Adrenal gland (tissue), 12 donors: ENCODE results near the gene HELZ2. TPM values are rescaled to one million over a fixed set of nuclear protein-coding genes. Genes with fewer than 3 reads are reported as not detected.

Source experiments
- DNase-seq, 7 donors: peaks; one replicate each; pipeline ENCODE4 v3.0.0-alpha.2; 2019 to 2020
- H3K27ac ChIP-seq, 5 donors: fragments of 200-600 bp; sonication (generic) in 4 of 5; 1 replicate in 3 of 5; 2 replicates in 2 of 5; pipeline versions ENCODE4 v1.5.1 to v1.8.0; 2016 to 2020; ENCODE audit warnings: mild to moderate bottlenecking in 1 of 5
- H3K27me3 ChIP-seq: fragments of 200-600 bp; 2 replicates; pipeline ENCODE4 v1.8.0; 2021
- H3K36me3 ChIP-seq, 2 donors: fragments of 200-600 bp; replicated peaks in 1 of 2; 1 replicate in 1 of 2; 2 replicates in 1 of 2; pipeline versions ENCODE4 v1.5.1 to v1.8.0; 2018 to 2022
- H3K4me1 ChIP-seq, 2 donors: fragments of 200-600 bp; replicated peaks in 1 of 2; 1 replicate in 1 of 2; 2 replicates in 1 of 2; pipeline versions ENCODE4 v1.5.1 to v1.8.0; 2018 to 2021
- H3K4me3 ChIP-seq, 4 donors: fragments of 200-600 bp; sonication (generic) in 3 of 4; one replicate each; pipeline ENCODE4 v1.5.1; 2016 to 2018
- H3K9me3 ChIP-seq, 3 donors: fragments of 200-600 bp; sonication (generic) in 1 of 3; replicated peaks in 1 of 3; 1 replicate in 2 of 3; 2 replicates in 1 of 3; pipeline versions ENCODE4 v1.5.1 to v1.8.0; 2016 to 2021
- POLR2A ChIP-seq, 2 donors: fragments of 450-650 bp; IDR thresholded peaks; one replicate each; pipeline ENCODE4 v1.6.1; 2017; ENCODE audit warnings: antibody characterized with exemption in 2 of 2, mild to moderate bottlenecking in 2 of 2, moderate library complexity in 1 of 2
- WGBS, 4 donors: extraction: QIAGEN DNeasy Blood & Tissue Kit in 2 of 4; methylation state at CpG; one replicate each; pipeline versions ENCODE4 v1.1.5 to v1.1.7; 2013 to 2017; 5-methylcytosine and 5-hydroxymethylcytosine counted together
- intact Hi-C, 2 donors: fragments of 100-400 bp; cut with DNase I; formaldehyde crosslinking; loops; one replicate each; pipeline versions ENCODE4 v1.14.1 to v1.15.0; 2022 to 2023
- polyA plus RNA-seq, 3 donors: library from polyadenylated mRNA; stranded (reverse); fragments of 200-250 nt in 2 of 3; fragments of 350-450 nt in 1 of 3; fragmentation: Illumina TruSeq in 1 of 3; extraction: RNeasy Lipid Tissue Mini Kit (QIAGEN cat#74804) in 1 of 3; gene quantifications; one replicate each; pipeline ENCODE4 v1.2.3, GENCODE V29; 2013 to 2014
- total RNA-seq, 9 donors: library from RNA; depleted of rRNA in 4 of 9; stranded (reverse); fragments of >200 nt in 4 of 9; fragments of 120-200 nt in 1 of 9; fragmentation: NEBNext Ultra II Directional in 1 of 9; extraction: Animal tissue kit (Norgen Biotek cat#: 25700) in 1 of 9; gene quantifications; one replicate each; pipeline versions ENCODE4 v1.1.0 to v1.2.4, GENCODE V29; 2013 to 2023
- TF ChIP-seq, protein P1 (sequence below), 6 experiments: fragments of 450-650 bp in 4 of 6; fragments of 200-600 bp in 2 of 6; sonication (generic) in 1 of 6; IDR thresholded peaks; 1 replicate in 5 of 6; 2 replicates in 1 of 6; pipeline versions ENCODE4 v1.5.1 to v1.8.0; 2016 to 2021; ENCODE audit warnings: antibody characterized with exemption in 6 of 6, mild to moderate bottlenecking in 2 of 6, moderate library complexity in 1 of 6
- donor health status: healthy with polysubstance abuse.
- donor health status: Bipolar disorder and iron deficiency.
- donor health status: DM: yes; HTN: yes; CAD: no.
- donor health status: DM: no; HTN: no; CAD: no.
- donor health status: DM: no; HTN: no; CAD: no.
- donor health status: DM: yes; HTN: yes; CAD: no.

HELZ2 gene
- total and polyA plus RNA-seq, 12 donors, result 3.7 to 54.4 (median 24.3) TPM

DNA sequence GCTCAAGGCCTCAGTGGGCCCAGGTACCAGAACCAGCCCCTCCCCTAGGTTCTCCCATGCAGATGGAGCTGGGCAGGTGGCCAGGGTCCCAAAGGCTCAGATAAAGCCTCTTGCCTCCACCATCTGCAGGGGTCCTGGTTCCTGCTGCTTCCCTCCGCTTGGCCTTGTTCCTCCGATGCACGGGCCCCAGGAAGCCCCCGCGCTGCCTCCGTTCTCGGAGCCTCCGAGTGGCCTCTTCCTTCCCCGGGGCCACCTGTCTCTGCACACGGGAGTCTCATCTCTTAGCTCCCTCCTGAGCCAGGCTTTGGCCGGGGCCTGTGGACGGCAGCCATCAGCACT, 35.0 kb downstream of the HELZ2 start:
- TF ChIP-seq POLR2A (IDR thresholded peaks at IDR 0.05), result no peak
- TF ChIP-seq, protein P1, sequence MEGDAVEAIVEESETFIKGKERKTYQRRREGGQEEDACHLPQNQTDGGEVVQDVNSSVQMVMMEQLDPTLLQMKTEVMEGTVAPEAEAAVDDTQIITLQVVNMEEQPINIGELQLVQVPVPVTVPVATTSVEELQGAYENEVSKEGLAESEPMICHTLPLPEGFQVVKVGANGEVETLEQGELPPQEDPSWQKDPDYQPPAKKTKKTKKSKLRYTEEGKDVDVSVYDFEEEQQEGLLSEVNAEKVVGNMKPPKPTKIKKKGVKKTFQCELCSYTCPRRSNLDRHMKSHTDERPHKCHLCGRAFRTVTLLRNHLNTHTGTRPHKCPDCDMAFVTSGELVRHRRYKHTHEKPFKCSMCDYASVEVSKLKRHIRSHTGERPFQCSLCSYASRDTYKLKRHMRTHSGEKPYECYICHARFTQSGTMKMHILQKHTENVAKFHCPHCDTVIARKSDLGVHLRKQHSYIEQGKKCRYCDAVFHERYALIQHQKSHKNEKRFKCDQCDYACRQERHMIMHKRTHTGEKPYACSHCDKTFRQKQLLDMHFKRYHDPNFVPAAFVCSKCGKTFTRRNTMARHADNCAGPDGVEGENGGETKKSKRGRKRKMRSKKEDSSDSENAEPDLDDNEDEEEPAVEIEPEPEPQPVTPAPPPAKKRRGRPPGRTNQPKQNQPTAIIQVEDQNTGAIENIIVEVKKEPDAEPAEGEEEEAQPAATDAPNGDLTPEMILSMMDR (IDR thresholded peaks at IDR 0.05), result no peak
- Histone ChIP-seq H3K9me3 (no peaks in the 10 kb centered on the region), H3K4me3 (no peak overlapping the region), H3K36me3 (no peaks in the 10 kb centered on the region), H3K27ac (no peak overlapping the region), H3K27me3 (peaks cover 7% of the 10 kb centered on the region), H3K4me1 (peaks cover 0 to 7% of the 10 kb centered on the region in 2 donors)
- no peak for DNase-seq
- 81 to 92% (median 85%) methylated on average over 8 to 12 of the region's 12 CpGs for WGBS, 4 donors
- intact Hi-C loops, result loop anchor here (2.0 to 10.0 kb wide), 3 partner anchors 326 to 438 kb away; partner anchors contain the start of genes ABHD16B (in 1 of the 2), SAMD10 (in 1 of the 2) and TPD52L2 (in 1 of the 2)

DNA sequence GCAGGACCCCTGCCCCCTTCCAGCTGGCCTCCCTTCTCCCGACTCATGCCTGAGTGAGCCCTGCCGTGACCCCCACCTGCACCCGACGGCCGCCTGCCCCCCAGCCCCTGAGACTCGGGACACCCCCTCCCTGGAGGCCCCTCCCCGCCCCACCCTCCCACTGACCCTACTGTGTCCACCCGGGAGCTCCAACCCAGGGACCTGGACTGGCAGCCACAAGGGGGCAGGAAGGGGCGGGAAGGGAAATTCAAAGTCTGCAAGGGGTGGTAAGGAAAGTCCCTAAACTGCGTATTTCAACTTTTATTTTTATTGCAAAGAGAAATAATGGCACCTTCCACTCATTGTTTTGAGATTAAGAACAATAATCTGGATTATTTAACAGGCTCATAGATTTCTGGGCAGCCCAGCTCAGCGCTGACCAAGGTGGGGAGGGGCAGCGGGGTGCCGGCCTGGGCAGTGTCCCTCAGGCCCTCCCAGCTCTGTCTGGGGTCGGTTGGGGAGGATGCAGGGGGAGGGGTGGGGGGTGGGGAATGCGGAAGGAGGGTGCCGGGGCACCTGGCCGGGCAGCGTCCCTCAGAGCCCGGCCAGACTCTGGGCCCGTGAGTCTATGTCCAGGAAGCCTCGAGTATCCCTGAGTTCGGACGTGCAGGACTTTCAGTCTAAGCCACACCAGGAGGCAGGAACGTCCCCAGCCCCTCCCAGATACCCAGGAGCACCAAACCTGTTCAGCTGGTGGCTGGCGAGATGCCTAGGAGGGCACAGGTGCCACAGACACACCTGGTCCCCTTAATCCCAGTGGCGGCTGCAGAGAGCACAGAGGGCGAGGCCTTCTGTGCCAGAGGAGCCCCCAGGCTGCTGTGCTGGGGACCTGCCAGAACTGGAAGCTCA, 35.6 kb downstream of the HELZ2 start:
- Histone ChIP-seq H3K36me3 (no peaks in the 10 kb centered on the region), H3K4me3 (peak overlapping the region in 1 of 4 donors; percentile 40), H3K27me3 (peaks cover 7% of the 10 kb centered on the region), H3K27ac (peak overlapping the region in 2 of 5 donors; percentile 30 to 32), H3K9me3 (no peaks in the 10 kb centered on the region), H3K4me1 (peaks cover 0 to 7% of the 10 kb centered on the region in 2 donors)
- TF ChIP-seq POLR2A (IDR thresholded peaks at IDR 0.05), result no peak
- TF ChIP-seq, protein P1 (IDR thresholded peaks at IDR 0.05), result peak in 2 of 6 experiments; percentile 9 to 27
- no peak for DNase-seq
- intact Hi-C loops, result loop anchor here (2.0 to 10.0 kb wide), 3 partner anchors 326 to 439 kb away; partner anchors contain the start of genes ABHD16B (in 1 of the 2), SAMD10 (in 1 of the 2) and TPD52L2 (in 1 of the 2)
- 48 to 57% (median 51%) methylated on average over 19 to 27 of the region's 27 CpGs for WGBS, 4 donors

DNA sequence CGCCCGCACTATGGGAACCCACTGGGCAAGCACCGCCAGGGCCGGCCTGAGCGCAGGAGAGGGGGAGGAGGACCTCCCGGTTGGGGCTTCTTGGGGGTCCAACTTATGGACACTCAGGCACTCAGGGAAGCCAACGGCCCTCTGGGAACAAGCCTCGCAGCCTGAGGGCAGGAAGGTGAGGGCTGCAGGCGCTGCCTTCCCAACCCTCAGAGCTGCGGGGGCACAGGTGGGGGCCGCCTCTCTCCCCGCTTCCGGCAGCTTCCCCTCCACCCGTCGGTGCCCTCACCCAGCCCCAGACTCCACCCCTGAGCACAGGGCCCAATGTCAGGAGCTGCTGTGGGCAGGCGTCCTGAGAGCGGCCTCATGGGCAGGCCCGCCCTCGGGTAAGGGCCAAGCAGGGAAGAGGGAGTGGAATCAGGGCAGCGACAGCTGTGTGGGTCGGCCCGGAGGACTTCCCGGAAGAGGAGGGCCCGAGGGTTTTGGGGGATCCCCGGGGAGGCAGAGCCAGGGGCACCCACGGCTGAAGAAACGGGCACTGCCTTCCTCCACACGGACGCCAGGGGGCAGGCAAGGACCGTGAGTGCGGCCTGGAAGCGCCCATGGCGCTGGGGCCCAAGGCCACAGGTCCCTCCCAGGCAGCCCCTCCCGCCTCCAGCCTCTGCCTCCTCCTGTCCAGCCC, 36.4 kb downstream of the HELZ2 start:
- peak; percentile 78 to 92 (median 84) for DNase-seq
- H3K9me3 ChIP-seq, result no peaks in the 10 kb centered on the region
- H3K36me3 ChIP-seq, result no peaks in the 10 kb centered on the region
- no peak for TF ChIP-seq POLR2A (IDR thresholded peaks at IDR 0.05)
- TF ChIP-seq, protein P1 (IDR thresholded peaks at IDR 0.05), result peak; percentile 90 to 99 (median 96)
- intact Hi-C loops, result loop anchor here (2.0 to 10.0 kb wide), 3 partner anchors 327 to 440 kb away; partner anchors contain the start of genes ABHD16B (in 1 of the 2), SAMD10 (in 1 of the 2) and TPD52L2 (in 1 of the 2)
- WGBS, 4 donors, result 0 to 47% (median 17%) methylated on average over 6 to 34 of the region's 34 CpGs
- H3K4me3 ChIP-seq, result peak overlapping the region in 1 of 4 donors; percentile 40
- peaks cover 7% of the 10 kb centered on the region for H3K27me3 ChIP-seq
- peak overlapping the region in 2 of 5 donors; percentile 30 to 65 for H3K27ac ChIP-seq
- H3K4me1 ChIP-seq, result peaks cover 0 to 7% of the 10 kb centered on the region in 2 donors
